KMS-11 (cell line): ENCODE data around the gene PPARG.

Experiments used
- H2AFZ ChIP-seq: fragments of 200-600 bp; sonication (generic); 2 replicates; pipeline ENCODE4 v1.6.1; 2016; ENCODE audit warnings: antibody characterized with exemption, mixed run types, low read depth
- H3K27ac ChIP-seq: fragments of 200-600 bp; sonication (generic); 2 replicates; pipeline ENCODE4 v1.6.1; 2016; ENCODE audit warnings: mild to moderate bottlenecking, mixed run types
- H3K27me3 ChIP-seq: fragments of 200-600 bp; sonication (generic); 2 replicates; pipeline ENCODE4 v1.6.1; 2017; ENCODE audit warnings: mild to moderate bottlenecking, low read depth, mixed run types, moderate library complexity; ENCODE audit not compliant: insufficient read depth
- H3K36me3 ChIP-seq: fragments of 200-600 bp; sonication (generic); 2 replicates; pipeline ENCODE4 v1.6.1; 2017; ENCODE audit warnings: mild to moderate bottlenecking, mixed run types; ENCODE audit not compliant: insufficient read depth
- H3K4me1 ChIP-seq: fragments of 200-600 bp; sonication (generic); 2 replicates; pipeline ENCODE4 v1.6.1; 2016; ENCODE audit warnings: mild to moderate bottlenecking, low read depth, mixed run types; ENCODE audit not compliant: poor library complexity, severe bottlenecking
- H3K4me2 ChIP-seq: fragments of 200-600 bp; sonication (generic); 2 replicates; pipeline ENCODE4 v1.7.0; 2016; ENCODE audit warnings: mild to moderate bottlenecking, mixed run types
- H3K4me3 ChIP-seq: fragments of 200-600 bp; sonication (generic); IDR thresholded peaks from 2 replicates; pipeline ENCODE4 v1.6.1; 2017; ENCODE audit warnings: low read depth, low read length, mixed read lengths; ENCODE audit not compliant: insufficient read depth
- H3K79me2 ChIP-seq: fragments of 200-600 bp; sonication (generic); 2 replicates; pipeline ENCODE4 v1.6.1; 2016; ENCODE audit warnings: low read depth, mixed run types; ENCODE audit not compliant: insufficient read depth
- H3K9ac ChIP-seq: fragments of 200-600 bp; sonication (generic); 2 replicates; pipeline ENCODE4 v1.6.1; 2016; ENCODE audit warnings: mild to moderate bottlenecking, mixed run types
- H4K20me1 ChIP-seq: fragments of 200-600 bp; sonication (generic); 2 replicates; pipeline ENCODE4 v1.6.1; 2016; ENCODE audit warnings: mild to moderate bottlenecking, mixed run types; ENCODE audit not compliant: insufficient read depth
- CTCF ChIP-seq: fragments of 200-600 bp; sonication (generic); conservative IDR thresholded peaks from 2 replicates; pipeline ENCODE4 v1.6.1; 2017; ENCODE audit warnings: low read depth, mild to moderate bottlenecking, antibody characterized with exemption, low read length, moderate library complexity, mixed read lengths

The PPARG gene

GRCh38 chr3:12363397-12364195 lies 74.7 kb downstream of the PPARG start:
- H4K20me1 ChIP-seq: no peaks in the 10 kb centered on the region
- no peak overlapping the region for H3K4me3 ChIP-seq
- no peak overlapping the region for H3K9ac ChIP-seq
- no peaks in the 10 kb centered on the region for H3K79me2 ChIP-seq
- H3K36me3 ChIP-seq: no peaks in the 10 kb centered on the region
- H3K27ac ChIP-seq: no peak overlapping the region
- H3K4me2 ChIP-seq: no peak overlapping the region
- H3K27me3 ChIP-seq: no peaks in the 10 kb centered on the region
- no peak for TF ChIP-seq CTCF
- H3K4me1 ChIP-seq: no peaks in the 10 kb centered on the region
- no peak overlapping the region for H2AFZ ChIP-seq

GRCh38 chr3:12367346-12367745 lies 78.5 kb downstream of the PPARG start:
- no peak overlapping the region for H3K4me2 ChIP-seq
- TF ChIP-seq CTCF: no peak
- no peak overlapping the region for H3K9ac ChIP-seq
- H3K4me1 ChIP-seq: no peaks in the 10 kb centered on the region
- no peaks in the 10 kb centered on the region for H3K79me2 ChIP-seq
- no peak overlapping the region for H3K4me3 ChIP-seq
- H3K27ac ChIP-seq: no peak overlapping the region
- no peaks in the 10 kb centered on the region for H4K20me1 ChIP-seq
- H2AFZ ChIP-seq: no peak overlapping the region
- H3K27me3 ChIP-seq: no peaks in the 10 kb centered on the region
- H3K36me3 ChIP-seq: no peaks in the 10 kb centered on the region

GRCh38 chr3:12369029-12369428 lies 80.2 kb downstream of the PPARG start:
- Histone ChIP-seq H3K9ac (no peak overlapping the region), H2AFZ (no peak overlapping the region), H3K36me3 (no peaks in the 10 kb centered on the region), H3K79me2 (no peaks in the 10 kb centered on the region), H3K27ac (no peak overlapping the region), H4K20me1 (no peaks in the 10 kb centered on the region), H3K4me3 (no peak overlapping the region), H3K4me1 (no peaks in the 10 kb centered on the region), H3K4me2 (no peak overlapping the region), H3K27me3 (no peaks in the 10 kb centered on the region)
- TF ChIP-seq CTCF: no peak

- TF ChIP-seq CTCF: no peak
- Histone ChIP-seq H3K4me1 (no peaks in the 10 kb centered on the region), H2AFZ (no peak overlapping the region), H3K4me2 (no peak overlapping the region), H3K9ac (no peak overlapping the region), H3K4me3 (no peak overlapping the region), H3K79me2 (no peaks in the 10 kb centered on the region), H3K27ac (no peak overlapping the region), H3K27me3 (no peaks in the 10 kb centered on the region), H3K36me3 (no peaks in the 10 kb centered on the region), H4K20me1 (no peaks in the 10 kb centered on the region)
These were observed 80.7 kb downstream of the PPARG start for GRCh38 chr3:12369598-12369997.
